Cardiac fibroblast (primary cell): ENCODE measurements around the gene SPEN.

Source experiments
- DNase-seq, 2 donors: peaks; one replicate each; pipeline versions ENCODE4 v3.0.0 to v3.0.0-alpha.2; 2010; ENCODE audit warnings: low read depth in 2 of 2
- H3K4me3 ChIP-seq, 2 donors: replicated peaks in 1 of 2; 1 replicate in 1 of 2; 2 replicates in 1 of 2; pipeline ENCODE4 v1.5.1; 2011; ENCODE audit warnings: low read depth in 2 of 2, low read length in 2 of 2, mild to moderate bottlenecking in 2 of 2, moderate library complexity in 1 of 2
- TF ChIP-seq, protein P1 (sequence below): IDR thresholded peaks from one replicate; pipeline ENCODE4 v1.5.1; 2011; ENCODE audit warnings: low read depth, mild to moderate bottlenecking, low read length, inconsistent platforms

Gene SPEN

DNA sequence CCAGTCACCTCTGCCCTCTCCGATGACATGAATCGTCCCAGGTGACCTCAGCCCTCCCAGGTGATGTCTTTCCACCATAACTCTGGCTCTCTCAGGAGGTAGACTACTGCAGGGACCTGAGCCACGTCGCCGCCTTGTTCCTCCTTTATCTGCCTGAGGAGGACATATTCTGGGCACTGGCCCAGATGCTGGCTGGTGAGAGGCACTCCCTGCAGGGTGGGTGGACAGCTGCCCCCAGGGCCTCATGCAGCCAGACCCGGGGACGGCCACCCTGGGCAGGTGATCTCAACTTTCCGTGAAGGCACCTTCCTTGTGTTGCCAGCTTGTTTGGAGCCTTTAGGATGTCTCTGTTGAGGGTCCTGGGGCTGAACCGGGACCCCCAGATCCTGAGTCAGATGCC is 142.3 kb downstream of the SPEN start:
- H3K4me3 ChIP-seq: no peak overlapping the region
- TF ChIP-seq, protein P1, sequence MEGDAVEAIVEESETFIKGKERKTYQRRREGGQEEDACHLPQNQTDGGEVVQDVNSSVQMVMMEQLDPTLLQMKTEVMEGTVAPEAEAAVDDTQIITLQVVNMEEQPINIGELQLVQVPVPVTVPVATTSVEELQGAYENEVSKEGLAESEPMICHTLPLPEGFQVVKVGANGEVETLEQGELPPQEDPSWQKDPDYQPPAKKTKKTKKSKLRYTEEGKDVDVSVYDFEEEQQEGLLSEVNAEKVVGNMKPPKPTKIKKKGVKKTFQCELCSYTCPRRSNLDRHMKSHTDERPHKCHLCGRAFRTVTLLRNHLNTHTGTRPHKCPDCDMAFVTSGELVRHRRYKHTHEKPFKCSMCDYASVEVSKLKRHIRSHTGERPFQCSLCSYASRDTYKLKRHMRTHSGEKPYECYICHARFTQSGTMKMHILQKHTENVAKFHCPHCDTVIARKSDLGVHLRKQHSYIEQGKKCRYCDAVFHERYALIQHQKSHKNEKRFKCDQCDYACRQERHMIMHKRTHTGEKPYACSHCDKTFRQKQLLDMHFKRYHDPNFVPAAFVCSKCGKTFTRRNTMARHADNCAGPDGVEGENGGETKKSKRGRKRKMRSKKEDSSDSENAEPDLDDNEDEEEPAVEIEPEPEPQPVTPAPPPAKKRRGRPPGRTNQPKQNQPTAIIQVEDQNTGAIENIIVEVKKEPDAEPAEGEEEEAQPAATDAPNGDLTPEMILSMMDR: no peak
- DNase-seq: no peak
